Measurements from ENCODE around the gene C11orf86. TPM values are rescaled to one million over a fixed set of nuclear protein-coding genes. Genes with fewer than 3 reads are reported as not detected.

C11orf86 gene
- total RNA-seq, 1 donor from 2014 or later = not detected

- Histone ChIP-seq H3K9me3 (peaks cover 0 to 3% of the 10 kb centered on the region in 2 donors), H3K4me1 (peaks cover 15 to 18% of the 10 kb centered on the region in 2 donors), H3K27ac (no peak overlapping the region), H3K27me3 (no peaks in the 10 kb centered on the region), H3K4me3 (no peak overlapping the region), H3K36me3 (no peaks in the 10 kb centered on the region)
- intact Hi-C loops (cut with DNase I) = loop anchor here (2.0 to 5.0 kb wide), 5 partner anchors 58 to 143 kb away; partner anchors contain the start of genes KDM2A, RCE1 and RHOD
- no peak for DNase-seq (ENCODE audit: low spot score in 2 of 2)
- TF ChIP-seq CTCF (IDR thresholded peaks at IDR 0.05) = no peak
Measured at GRCh38 chr11:66973956-66974580, 1.0 kb upstream of the C11orf86 start.

- peaks cover 0 to 10% of the 10 kb centered on the region in 2 donors for H3K9me3 ChIP-seq
- no peaks in the 10 kb centered on the region for H3K27me3 ChIP-seq
- peaks cover 10 to 12% of the 10 kb centered on the region in 2 donors for H3K4me1 ChIP-seq
- intact Hi-C loops (cut with DNase I) = no loop called here
- TF ChIP-seq CTCF (IDR thresholded peaks at IDR 0.05) = no peak
- H3K36me3 ChIP-seq = no peaks in the 10 kb centered on the region
- no peak overlapping the region for H3K27ac ChIP-seq
- no peak overlapping the region for H3K4me3 ChIP-seq
- no peak for DNase-seq (ENCODE audit: low spot score in 2 of 2)
Measured at GRCh38 chr11:66975405-66976027, 412 bp downstream of the C11orf86 start.

- DNase-seq (ENCODE audit: low spot score in 2 of 2) = no peak
- Histone ChIP-seq H3K27ac (no peak overlapping the region), H3K4me1 (peaks cover 10 to 11% of the 10 kb centered on the region in 2 donors), H3K9me3 (peaks cover 0 to 10% of the 10 kb centered on the region in 2 donors), H3K4me3 (no peak overlapping the region), H3K27me3 (no peaks in the 10 kb centered on the region), H3K36me3 (no peaks in the 10 kb centered on the region)
- intact Hi-C loops (cut with DNase I) = no loop called here
- TF ChIP-seq CTCF (IDR thresholded peaks at IDR 0.05) = peak; percentile 35 to 50 (median 45)
Measured at GRCh38 chr11:66976028-66976467, 944 bp downstream of the C11orf86 start.

- no peaks in the 10 kb centered on the region for H3K27me3 ChIP-seq
- no peaks in the 10 kb centered on the region for H3K36me3 ChIP-seq
- no peak for DNase-seq (ENCODE audit: low spot score in 2 of 2)
- H3K4me1 ChIP-seq = peaks cover 2 to 11% of the 10 kb centered on the region in 2 donors
- H3K27ac ChIP-seq = no peak overlapping the region
- H3K4me3 ChIP-seq = no peak overlapping the region
- no peak for TF ChIP-seq CTCF (IDR thresholded peaks at IDR 0.05)
- intact Hi-C loops (cut with DNase I) = no loop called here
- H3K9me3 ChIP-seq = peaks cover 0 to 10% of the 10 kb centered on the region in 2 donors
Measured at GRCh38 chr11:66976925-66977324, 1.8 kb downstream of the C11orf86 start.

- peaks cover 0 to 10% of the 10 kb centered on the region in 2 donors for H3K9me3 ChIP-seq
- TF ChIP-seq CTCF (IDR thresholded peaks at IDR 0.05) = no peak
- no peak for DNase-seq (ENCODE audit: low spot score in 2 of 2)
- no peaks in the 10 kb centered on the region for H3K27me3 ChIP-seq
- H3K36me3 ChIP-seq = no peaks in the 10 kb centered on the region
- H3K4me3 ChIP-seq = no peak overlapping the region
- no peak overlapping the region for H3K27ac ChIP-seq
- H3K4me1 ChIP-seq = peaks cover 0 to 10% of the 10 kb centered on the region in 2 donors
- intact Hi-C loops (cut with DNase I) = no loop called here
Measured at GRCh38 chr11:66978229-66978628, 3.1 kb downstream of the C11orf86 start.
